HepG2 (cell line): ENCODE results near the gene SMG5. TPM values are rescaled to one million over a fixed set of nuclear protein-coding genes. Genes with fewer than 3 reads are reported as not detected.

ENCODE experiments used
- CREBL2 ChIP-seq: sonication (generic); formaldehyde crosslinking; IDR thresholded peaks from 2 replicates; pipeline ENCODE4 v1.8.1; 2023; ENCODE audit warnings: missing genetic modification reagents, mild to moderate bottlenecking, borderline replicate concordance
- ETV5 ChIP-seq: IDR thresholded peaks from 2 replicates; pipeline ENCODE4 v1.6.1; 2018; ENCODE audit warnings: missing biosample characterization, missing genetic modification reagents, inconsistent platforms, borderline replicate concordance
- GTF3A ChIP-seq: sonication (generic); formaldehyde crosslinking; conservative IDR thresholded peaks from 2 replicates; pipeline ENCODE4 v1.4.0; 2020; ENCODE audit warnings: mild to moderate bottlenecking, missing genetic modification reagents
- PHF8 ChIP-seq: sonication (generic); formaldehyde crosslinking; IDR thresholded peaks from 2 replicates; pipeline ENCODE4 v1.5.0; 2020; ENCODE audit warnings: missing genetic modification reagents
- SAFB2 ChIP-seq: sonication (generic); formaldehyde crosslinking; IDR thresholded peaks from 2 replicates; pipeline ENCODE4 v1.5.1; 2020; ENCODE audit warnings: missing genetic modification reagents, low read depth, mild to moderate bottlenecking, borderline replicate concordance
- TBP ChIP-seq: sonication (generic); formaldehyde crosslinking; IDR thresholded peaks from 2 replicates; pipeline ENCODE4 v1.5.0; 2020; ENCODE audit warnings: missing genetic modification reagents
- XRCC5 ChIP-seq: fragments of 200-400 bp; formaldehyde crosslinking; optimal IDR thresholded peaks from 2 replicates; pipeline ENCODE3; 2017; ENCODE audit warnings: mild to moderate bottlenecking, low read length
- ZNF382 ChIP-seq: sonication (generic); formaldehyde crosslinking; IDR thresholded peaks from 2 replicates; pipeline ENCODE4 v1.5.0; 2020; ENCODE audit warnings: missing genetic modification reagents, mild to moderate bottlenecking, borderline replicate concordance
- ZNF580 ChIP-seq: IDR thresholded peaks from 2 replicates; pipeline ENCODE4 v1.6.1; 2016; ENCODE audit warnings: low read depth, borderline replicate concordance
- ZNF737 ChIP-seq: sonication (generic); formaldehyde crosslinking; IDR thresholded peaks from 2 replicates; pipeline ENCODE4 v1.5.0; 2020; ENCODE audit warnings: missing genetic modification reagents, mild to moderate bottlenecking, borderline replicate concordance
- polyA plus RNA-seq, 8 experiments: library from polyadenylated mRNA; depleted of rRNA in 3 of 8; stranded (reverse) in 7 of 8; unstranded in 1 of 8; fragments of >200 nt; fragmentation: Illumina TruSeq in 4 of 8; extraction: Trizol in 4 of 8; gene quantifications; 2 replicates each; pipeline versions ENCODE4 v1.2.1 to v1.2.3, GENCODE V29; 2011 to 2016; ENCODE audit warnings: low read depth in 4 of 8, missing spikeins in 1 of 8, mixed read lengths in 1 of 8; ENCODE audit not compliant: insufficient read depth in 1 of 8
- total RNA-seq, 5 experiments: library from RNA; depleted of rRNA; stranded (reverse); fragments of >200 nt; fragmentation: Illumina TruSeq; extraction: Trizol; gene quantifications; 2 replicates each; pipeline ENCODE4 v1.2.3, GENCODE V29; 2016; ENCODE audit warnings: low read depth in 1 of 5
- TF ChIP-seq, protein P1 (sequence below): sonication (generic); formaldehyde crosslinking; IDR thresholded peaks from 2 replicates; pipeline ENCODE4 v1.4.0; 2020; ENCODE audit warnings: missing genetic modification reagents
- TF ChIP-seq, protein P2 (sequence below), 2 experiments: fragments of 450-650 bp in 1 of 2; sonication (generic) in 1 of 2; formaldehyde crosslinking in 1 of 2; IDR thresholded peaks; 2 replicates each; pipeline versions ENCODE4 v1.6.1 to v1.8.0; 2016 to 2022; ENCODE audit warnings: antibody characterized with exemption in 1 of 2, mild to moderate bottlenecking in 1 of 2, missing genetic modification reagents in 1 of 2

Gene SMG5
- total and polyA plus RNA-seq, 2 of the 13 experiments (the other 11 are each of a cell fraction or from before 2014, with no cell fraction given) = 50.5 to 84.0 TPM

GRCh38 chr1:156291226-156292061, 8.8 kb upstream of the SMG5 start (continued):
- TF ChIP-seq, protein P1, sequence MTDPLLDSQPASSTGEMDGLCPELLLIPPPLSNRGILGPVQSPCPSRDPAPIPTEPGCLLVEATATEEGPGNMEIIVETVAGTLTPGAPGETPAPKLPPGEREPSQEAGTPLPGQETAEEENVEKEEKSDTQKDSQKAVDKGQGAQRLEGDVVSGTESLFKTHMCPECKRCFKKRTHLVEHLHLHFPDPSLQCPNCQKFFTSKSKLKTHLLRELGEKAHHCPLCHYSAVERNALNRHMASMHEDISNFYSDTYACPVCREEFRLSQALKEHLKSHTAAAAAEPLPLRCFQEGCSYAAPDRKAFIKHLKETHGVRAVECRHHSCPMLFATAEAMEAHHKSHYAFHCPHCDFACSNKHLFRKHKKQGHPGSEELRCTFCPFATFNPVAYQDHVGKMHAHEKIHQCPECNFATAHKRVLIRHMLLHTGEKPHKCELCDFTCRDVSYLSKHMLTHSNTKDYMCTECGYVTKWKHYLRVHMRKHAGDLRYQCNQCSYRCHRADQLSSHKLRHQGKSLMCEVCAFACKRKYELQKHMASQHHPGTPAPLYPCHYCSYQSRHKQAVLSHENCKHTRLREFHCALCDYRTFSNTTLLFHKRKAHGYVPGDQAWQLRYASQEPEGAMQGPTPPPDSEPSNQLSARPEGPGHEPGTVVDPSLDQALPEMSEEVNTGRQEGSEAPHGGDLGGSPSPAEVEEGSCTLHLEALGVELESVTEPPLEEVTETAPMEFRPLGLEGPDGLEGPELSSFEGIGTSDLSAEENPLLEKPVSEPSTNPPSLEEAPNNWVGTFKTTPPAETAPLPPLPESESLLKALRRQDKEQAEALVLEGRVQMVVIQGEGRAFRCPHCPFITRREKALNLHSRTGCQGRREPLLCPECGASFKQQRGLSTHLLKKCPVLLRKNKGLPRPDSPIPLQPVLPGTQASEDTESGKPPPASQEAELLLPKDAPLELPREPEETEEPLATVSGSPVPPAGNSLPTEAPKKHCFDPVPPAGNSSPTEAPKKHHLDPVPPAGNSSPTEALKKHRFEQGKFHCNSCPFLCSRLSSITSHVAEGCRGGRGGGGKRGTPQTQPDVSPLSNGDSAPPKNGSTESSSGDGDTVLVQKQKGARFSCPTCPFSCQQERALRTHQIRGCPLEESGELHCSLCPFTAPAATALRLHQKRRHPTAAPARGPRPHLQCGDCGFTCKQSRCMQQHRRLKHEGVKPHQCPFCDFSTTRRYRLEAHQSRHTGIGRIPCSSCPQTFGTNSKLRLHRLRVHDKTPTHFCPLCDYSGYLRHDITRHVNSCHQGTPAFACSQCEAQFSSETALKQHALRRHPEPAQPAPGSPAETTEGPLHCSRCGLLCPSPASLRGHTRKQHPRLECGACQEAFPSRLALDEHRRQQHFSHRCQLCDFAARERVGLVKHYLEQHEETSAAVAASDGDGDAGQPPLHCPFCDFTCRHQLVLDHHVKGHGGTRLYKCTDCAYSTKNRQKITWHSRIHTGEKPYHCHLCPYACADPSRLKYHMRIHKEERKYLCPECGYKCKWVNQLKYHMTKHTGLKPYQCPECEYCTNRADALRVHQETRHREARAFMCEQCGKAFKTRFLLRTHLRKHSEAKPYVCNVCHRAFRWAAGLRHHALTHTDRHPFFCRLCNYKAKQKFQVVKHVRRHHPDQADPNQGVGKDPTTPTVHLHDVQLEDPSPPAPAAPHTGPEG (CRISPR knock-in tag) = no peak
- TF ChIP-seq TBP (CRISPR knock-in tag) (no peak), XRCC5 (peak; percentile 75), ZNF580 (CRISPR knock-in tag) (peak; percentile 48; the same call in 1 of the 2 replicates), ETV5 (CRISPR knock-in tag) (peak; percentile 44; the same call in 1 of the 2 replicates), SAFB2 (no peak; the same call in 1 of the 2 replicates), PHF8 (CRISPR knock-in tag) (peak; percentile 72), ZNF737 (CRISPR knock-in tag) (no peak), GTF3A (CRISPR knock-in tag) (no peak), ZNF382 (CRISPR knock-in tag) (no peak), CREBL2 (CRISPR knock-in tag) (no peak)
- TF ChIP-seq, protein P2, sequence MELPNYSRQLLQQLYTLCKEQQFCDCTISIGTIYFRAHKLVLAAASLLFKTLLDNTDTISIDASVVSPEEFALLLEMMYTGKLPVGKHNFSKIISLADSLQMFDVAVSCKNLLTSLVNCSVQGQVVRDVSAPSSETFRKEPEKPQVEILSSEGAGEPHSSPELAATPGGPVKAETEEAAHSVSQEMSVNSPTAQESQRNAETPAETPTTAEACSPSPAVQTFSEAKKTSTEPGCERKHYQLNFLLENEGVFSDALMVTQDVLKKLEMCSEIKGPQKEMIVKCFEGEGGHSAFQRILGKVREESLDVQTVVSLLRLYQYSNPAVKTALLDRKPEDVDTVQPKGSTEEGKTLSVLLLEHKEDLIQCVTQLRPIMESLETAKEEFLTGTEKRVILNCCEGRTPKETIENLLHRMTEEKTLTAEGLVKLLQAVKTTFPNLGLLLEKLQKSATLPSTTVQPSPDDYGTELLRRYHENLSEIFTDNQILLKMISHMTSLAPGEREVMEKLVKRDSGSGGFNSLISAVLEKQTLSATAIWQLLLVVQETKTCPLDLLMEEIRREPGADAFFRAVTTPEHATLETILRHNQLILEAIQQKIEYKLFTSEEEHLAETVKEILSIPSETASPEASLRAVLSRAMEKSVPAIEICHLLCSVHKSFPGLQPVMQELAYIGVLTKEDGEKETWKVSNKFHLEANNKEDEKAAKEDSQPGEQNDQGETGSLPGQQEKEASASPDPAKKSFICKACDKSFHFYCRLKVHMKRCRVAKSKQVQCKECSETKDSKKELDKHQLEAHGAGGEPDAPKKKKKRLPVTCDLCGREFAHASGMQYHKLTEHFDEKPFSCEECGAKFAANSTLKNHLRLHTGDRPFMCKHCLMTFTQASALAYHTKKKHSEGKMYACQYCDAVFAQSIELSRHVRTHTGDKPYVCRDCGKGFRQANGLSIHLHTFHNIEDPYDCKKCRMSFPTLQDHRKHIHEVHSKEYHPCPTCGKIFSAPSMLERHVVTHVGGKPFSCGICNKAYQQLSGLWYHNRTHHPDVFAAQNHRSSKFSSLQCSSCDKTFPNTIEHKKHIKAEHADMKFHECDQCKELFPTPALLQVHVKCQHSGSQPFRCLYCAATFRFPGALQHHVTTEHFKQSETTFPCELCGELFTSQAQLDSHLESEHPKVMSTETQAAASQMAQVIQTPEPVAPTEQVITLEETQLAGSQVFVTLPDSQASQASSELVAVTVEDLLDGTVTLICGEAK (IDR thresholded peaks at IDR 0.05) = no peak
- TF ChIP-seq, protein P2 (CRISPR knock-in tag; IDR thresholded peaks at IDR 0.05) = peak; percentile 96
